GM12892 (cell line): ENCODE data around the gene HOTAIR.

Source experiments
- POLR2A ChIP-seq: IDR thresholded peaks from 2 replicates; pipeline ENCODE4 v1.6.1; 2011; ENCODE audit warnings: low read depth, low read length, control low read depth
- POLR2AphosphoS5 ChIP-seq: IDR thresholded peaks from 2 replicates; pipeline ENCODE4 v1.6.1; 2011; ENCODE audit warnings: low read depth, low read length, control low read depth

- TF ChIP-seq POLR2AphosphoS5 (no peak), POLR2A (no peak)
These were observed 4.3 kb downstream of the HOTAIR start for GRCh38 chr12:53970451-53970850.
